Neutrophil (primary cell): Measurements from ENCODE around the gene PKN1.
"Not testable (repeated sequence)": the region's sequence is repeated elsewhere in the genome, so short reads cannot be mapped to it uniquely, and the experiment has no call there.

Experiments
- H3K27ac ChIP-seq: fragments of 200-600 bp; sonication (generic); 2 replicates; pipeline ENCODE4 v1.5.1; 2016; ENCODE audit warnings: mild to moderate bottlenecking, moderate library complexity
- H3K27me3 ChIP-seq: fragments of 200-600 bp; sonication (generic); 2 replicates; pipeline ENCODE4 v1.6.0; 2016; ENCODE audit warnings: mild to moderate bottlenecking
- H3K36me3 ChIP-seq: fragments of 200-600 bp; sonication (generic); 2 replicates; pipeline ENCODE4 v1.5.1; 2017
- H3K4me1 ChIP-seq, 2 experiments: fragments of 200-600 bp in 1 of 2; sonication (generic) in 1 of 2; 1 replicate in 1 of 2; 2 replicates in 1 of 2; pipeline versions ENCODE4 v1.5.1 to v1.6.1; 2013 to 2016; ENCODE audit warnings: low read depth in 1 of 2, low read length in 1 of 2, mild to moderate bottlenecking in 1 of 2, moderate library complexity in 1 of 2; ENCODE audit not compliant: control insufficient read depth in 1 of 2, insufficient read depth in 1 of 2
- H3K4me3 ChIP-seq, 2 experiments: fragments of 200-600 bp in 1 of 2; sonication (generic) in 1 of 2; 1 replicate in 1 of 2; 2 replicates in 1 of 2; pipeline ENCODE4 v1.5.1; 2013 to 2016; ENCODE audit warnings: low read depth in 1 of 2, low read length in 1 of 2, mild to moderate bottlenecking in 1 of 2, moderate library complexity in 1 of 2
- H3K9me3 ChIP-seq: fragments of 200-600 bp; sonication (generic); 2 replicates; pipeline ENCODE4 v1.5.1; 2016
- CTCF ChIP-seq: fragments of 200-600 bp; sonication (generic); IDR thresholded peaks from 2 replicates; pipeline ENCODE4 v1.5.1; 2016; ENCODE audit warnings: antibody characterized with exemption

PKN1 gene

GRCh38 chr19:14502334-14503092 is 69.4 kb downstream of the PKN1 start:
- Histone ChIP-seq H3K27me3 (peaks cover 2% of the 10 kb centered on the region), H3K9me3 (no peaks in the 10 kb centered on the region), H3K27ac (peak overlapping the region; percentile 38), H3K36me3 (no peaks in the 10 kb centered on the region), H3K4me1 (peaks cover 28 to 42% of the 10 kb centered on the region in 2 experiments), H3K4me3 (no peak overlapping the region)
- TF ChIP-seq CTCF: no peak

GRCh38 chr19:14503285-14503684 is 70.2 kb downstream of the PKN1 start:
- no peak for TF ChIP-seq CTCF

GRCh38 chr19:14504575-14504974 is 71.5 kb downstream of the PKN1 start:
- H3K9me3 ChIP-seq, H3K27me3 ChIP-seq, H3K27ac ChIP-seq, H3K36me3 ChIP-seq, H3K4me3 ChIP-seq: not testable (repeated sequence)
- peaks cover 48 to 56% of the 10 kb centered on the region in 2 experiments for H3K4me1 ChIP-seq

More at GRCh38 chr19:14503285-14503684, 70.2 kb downstream of the PKN1 start:
- H3K27ac ChIP-seq: peak overlapping the region; percentile 38
- H3K27me3 ChIP-seq: no peaks in the 10 kb centered on the region
- H3K4me1 ChIP-seq: peaks cover 35 to 44% of the 10 kb centered on the region in 2 experiments
- H3K4me3 ChIP-seq: no peak overlapping the region
- H3K36me3 ChIP-seq: no peaks in the 10 kb centered on the region
- H3K9me3 ChIP-seq: no peaks in the 10 kb centered on the region

GRCh38 chr19:14505488-14506239 is 72.6 kb downstream of the PKN1 start:
- H3K36me3 ChIP-seq: no peaks in the 10 kb centered on the region
- no peaks in the 10 kb centered on the region for H3K9me3 ChIP-seq
- TF ChIP-seq CTCF: peak; percentile 80
- H3K4me1 ChIP-seq: peaks cover 59 to 67% of the 10 kb centered on the region in 2 experiments
- no peak overlapping the region for H3K4me3 ChIP-seq
- H3K27me3 ChIP-seq: no peaks in the 10 kb centered on the region
- peak overlapping the region; percentile 90 for H3K27ac ChIP-seq

- no peaks in the 10 kb centered on the region for H3K36me3 ChIP-seq
- H3K4me3 ChIP-seq: peak overlapping the region; percentile 27 to 32
- TF ChIP-seq CTCF: peak; percentile 28
- H3K4me1 ChIP-seq: peaks cover 68 to 72% of the 10 kb centered on the region in 2 experiments
- H3K27ac ChIP-seq: peak overlapping the region; percentile 90
- no peaks in the 10 kb centered on the region for H3K9me3 ChIP-seq
- no peaks in the 10 kb centered on the region for H3K27me3 ChIP-seq
Measured at GRCh38 chr19:14507704-14508542, 74.8 kb downstream of the PKN1 start.
